H9 (cell line): ENCODE measurements around the gene ATXN10. TPM values are rescaled to one million over a fixed set of nuclear protein-coding genes. Genes with fewer than 3 reads are reported as not detected.

Experiments
- DNase-seq: peaks from one replicate; pipeline ENCODE4 v3.0.0-alpha.2; 2017
- H2AFZ ChIP-seq: one replicate; pipeline ENCODE4 v1.6.1; 2013; ENCODE audit warnings: mild to moderate bottlenecking, low read length, control low read depth, moderate library complexity
- H2AK5ac ChIP-seq: 2 replicates; pipeline ENCODE4 v1.6.1; 2013; ENCODE audit warnings: low read length, control low read depth, mixed read lengths; ENCODE audit not compliant: insufficient read length
- H2BK120ac ChIP-seq: one replicate; pipeline ENCODE4 v1.6.1; 2013; ENCODE audit warnings: low read depth, mild to moderate bottlenecking, low read length, control low read depth, inconsistent platforms; ENCODE audit not compliant: poor library complexity, severe bottlenecking
- H2BK12ac ChIP-seq: 2 replicates; pipeline ENCODE4 v1.6.1; 2013; ENCODE audit warnings: low read length, control low read depth, mixed read lengths, low read depth; ENCODE audit not compliant: insufficient read length
- H2BK15ac ChIP-seq: 2 replicates; pipeline ENCODE4 v1.6.1; 2013; ENCODE audit warnings: low read depth, low read length, control low read depth
- H2BK20ac ChIP-seq: one replicate; pipeline ENCODE4 v1.6.1; 2013; ENCODE audit warnings: low read depth, mild to moderate bottlenecking, low read length, control low read depth, inconsistent platforms; ENCODE audit not compliant: poor library complexity, severe bottlenecking
- H2BK5ac ChIP-seq: 2 replicates; pipeline ENCODE4 v1.6.1; 2013; ENCODE audit warnings: low read length, control low read depth, mixed read lengths; ENCODE audit not compliant: insufficient read length
- H3K14ac ChIP-seq: 2 replicates; pipeline ENCODE4 v1.6.1; 2013; ENCODE audit warnings: low read length, control low read depth; ENCODE audit not compliant: insufficient read depth
- H3K18ac ChIP-seq: 2 replicates; pipeline ENCODE4 v1.6.1; 2013; ENCODE audit warnings: low read depth, mild to moderate bottlenecking, mixed read lengths, low read length, control low read depth; ENCODE audit not compliant: insufficient read length
- H3K23ac ChIP-seq: 2 replicates; pipeline ENCODE4 v1.6.1; 2013; ENCODE audit warnings: low read length, control low read depth, mixed read lengths, low read depth; ENCODE audit not compliant: insufficient read length
- H3K23me2 ChIP-seq: 2 replicates; pipeline ENCODE4 v1.6.1; 2013; ENCODE audit warnings: low read depth, mild to moderate bottlenecking, mixed read lengths, low read length, control low read depth; ENCODE audit not compliant: insufficient read length, poor library complexity, severe bottlenecking
- H3K27ac ChIP-seq: 2 replicates; pipeline ENCODE4 v1.5.1; 2013; ENCODE audit warnings: low read length, control low read depth, mixed read lengths, low read depth; ENCODE audit not compliant: insufficient read length
- H3K27me3 ChIP-seq: 2 replicates; pipeline ENCODE4 v1.6.1; 2013; ENCODE audit warnings: low read length, control low read depth, inconsistent platforms; ENCODE audit not compliant: insufficient read depth
- H3K4ac ChIP-seq: 2 replicates; pipeline ENCODE4 v1.6.1; 2013; ENCODE audit warnings: low read depth, mild to moderate bottlenecking, control low read depth, inconsistent platforms, low read length, moderate library complexity
- H3K4me1 ChIP-seq: 2 replicates; pipeline ENCODE4 v1.6.1; 2013; ENCODE audit warnings: low read length, control low read depth, inconsistent platforms; ENCODE audit not compliant: insufficient read depth
- H3K4me2 ChIP-seq: 2 replicates; pipeline ENCODE4 v1.6.1; 2013; ENCODE audit warnings: low read length, control low read depth, mixed read lengths; ENCODE audit not compliant: insufficient read length, insufficient read depth
- H3K56ac ChIP-seq: 2 replicates; pipeline ENCODE4 v1.6.1; 2013; ENCODE audit warnings: low read depth, mild to moderate bottlenecking, mixed read lengths, low read length, control low read depth; ENCODE audit not compliant: insufficient read length
- H3K79me1 ChIP-seq: 2 replicates; pipeline ENCODE4 v1.6.1; 2013; ENCODE audit warnings: low read depth, mild to moderate bottlenecking, moderate library complexity, low read length, control low read depth, inconsistent platforms; ENCODE audit not compliant: insufficient read depth, poor library complexity, severe bottlenecking
- H3K79me2 ChIP-seq: 2 replicates; pipeline ENCODE4 v1.6.1; 2013; ENCODE audit warnings: low read length, control low read depth, inconsistent platforms; ENCODE audit not compliant: insufficient read depth
- H3K9ac ChIP-seq: 2 replicates; pipeline ENCODE4 v1.6.1; 2013; ENCODE audit warnings: low read length, control low read depth, mixed read lengths; ENCODE audit not compliant: insufficient read length; ENCODE audit errors: extremely low read depth
- H3K9me3 ChIP-seq: one replicate; pipeline ENCODE4 v1.6.1; 2013; ENCODE audit warnings: low read depth, low read length, inconsistent platforms; ENCODE audit not compliant: control insufficient read depth
- H3T11ph ChIP-seq: one replicate; pipeline ENCODE4 v1.6.1; 2013; ENCODE audit warnings: mild to moderate bottlenecking, low read length, control low read depth, inconsistent platforms
- H4K20me1 ChIP-seq: one replicate; pipeline ENCODE4 v1.6.1; 2013; ENCODE audit not compliant: control insufficient read depth, insufficient read length, insufficient read depth
- H4K5ac ChIP-seq: 2 replicates; pipeline ENCODE4 v1.6.1; 2013; ENCODE audit warnings: low read depth, mild to moderate bottlenecking, mixed read lengths, low read length, control low read depth; ENCODE audit not compliant: insufficient read length
- H4K8ac ChIP-seq: replicated peaks from 2 replicates; pipeline ENCODE4 v1.6.1; 2013; ENCODE audit warnings: low read length, control low read depth, mixed read lengths, low read depth; ENCODE audit not compliant: insufficient read length
- H4K91ac ChIP-seq: 2 replicates; pipeline ENCODE4 v1.6.1; 2013; ENCODE audit warnings: low read depth, mild to moderate bottlenecking, moderate library complexity, mixed read lengths, low read length, control low read depth; ENCODE audit not compliant: insufficient read length
- H3K27ac Mint-ChIP-seq, 3 experiments: 2 replicates in 2 of 3; 3 replicates in 1 of 3; pipeline ENCODE4 v1.8.0; 2020 to 2021; ENCODE audit warnings: mixed read lengths in 3 of 3, mild to moderate bottlenecking in 1 of 3, moderate library complexity in 1 of 3
- H3K27me3 Mint-ChIP-seq: 2 replicates; pipeline ENCODE4 v1.8.0; 2021; ENCODE audit warnings: low read depth, mild to moderate bottlenecking, moderate library complexity, mixed read lengths
- H3K36me3 Mint-ChIP-seq, 3 experiments: 2 replicates in 2 of 3; 3 replicates in 1 of 3; pipeline ENCODE4 v1.8.0; 2020 to 2021; ENCODE audit warnings: low read depth in 3 of 3, mixed read lengths in 3 of 3; ENCODE audit not compliant: insufficient read depth in 1 of 3
- H3K4me1 Mint-ChIP-seq, 2 experiments: 2 replicates each; pipeline ENCODE4 v1.8.0; 2020; ENCODE audit warnings: mixed read lengths in 2 of 2
- H3K4me3 Mint-ChIP-seq, 2 experiments: 2 replicates in 1 of 2; 3 replicates in 1 of 2; pipeline ENCODE4 v1.8.0; 2020 to 2021; ENCODE audit warnings: mild to moderate bottlenecking in 2 of 2, mixed read lengths in 2 of 2, moderate library complexity in 1 of 2
- H3K9me3 Mint-ChIP-seq, 2 experiments: 2 replicates in 1 of 2; 3 replicates in 1 of 2; pipeline ENCODE4 v1.8.0; 2020; ENCODE audit warnings: mild to moderate bottlenecking in 2 of 2, mixed read lengths in 2 of 2, moderate library complexity in 1 of 2
- CTCF ChIP-seq: fragments of 200-600 bp; sonication (generic); conservative IDR thresholded peaks from 3 replicates; pipeline ENCODE4 v1.8.0; 2021; ENCODE audit warnings: antibody characterized with exemption, mild to moderate bottlenecking
- WGBS: extraction: QIAGEN DNeasy Blood & Tissue Kit; methylation state at CpG from one replicate; pipeline ENCODE4 v1.1.7; 2013; ENCODE audit warnings: missing lambda C conversion rate, low lambda C conversion rate, mixed read lengths; ENCODE audit not compliant: insufficient read length; ENCODE audit errors: extremely low coverage; 5-methylcytosine and 5-hydroxymethylcytosine counted together
- total RNA-seq: library from RNA; stranded (reverse); gene quantifications from 2 replicates; pipeline ENCODE4 v1.2.1, GENCODE V29; 2021

Gene ATXN10
- total RNA-seq, 1 experiment from 2014 or later = 210 TPM

GRCh38 chr22:45880716-45881523 lies 209.3 kb downstream of the ATXN10 start:
- no peak overlapping the region for H4K5ac ChIP-seq
- no peaks in the 10 kb centered on the region for H3K23me2 ChIP-seq
- no peak overlapping the region for H3T11ph ChIP-seq
- Mint-ChIP-seq H3K36me3 (no peaks in the 10 kb centered on the region), H3K4me3 (peak overlapping the region in 1 of 2 experiments; percentile 74; a peak in 3 of 5 replicates), H3K27ac (no peak overlapping the region), H3K27me3 (peaks cover 10% of the 10 kb centered on the region), H3K9me3 (no peaks in the 10 kb centered on the region), H3K4me1 (peaks cover 7 to 32% of the 10 kb centered on the region in 2 experiments)
- H2AK5ac ChIP-seq = no peak overlapping the region
- no peak overlapping the region for H4K91ac ChIP-seq
- no peak overlapping the region for H3K9ac ChIP-seq
- no peaks in the 10 kb centered on the region for H3K9me3 ChIP-seq
- H3K23ac ChIP-seq = no peak overlapping the region
- H2BK120ac ChIP-seq = no peak overlapping the region
- H3K4ac ChIP-seq = no peak overlapping the region
- no peak overlapping the region for H4K8ac ChIP-seq
- H2BK5ac ChIP-seq = no peak overlapping the region
- H3K79me1 ChIP-seq = no peaks in the 10 kb centered on the region
- H3K56ac ChIP-seq = no peak overlapping the region
- DNase-seq = peak; percentile 35
- peak overlapping the region; percentile 37 for H3K4me2 ChIP-seq
- TF ChIP-seq CTCF = no peak
- H3K27me3 ChIP-seq = peaks cover 3% of the 10 kb centered on the region; the same call in 1 of the 2 replicates
- no peak overlapping the region for H3K18ac ChIP-seq
- H4K20me1 ChIP-seq = no peaks in the 10 kb centered on the region
- H3K79me2 ChIP-seq = no peaks in the 10 kb centered on the region
- no peak overlapping the region for H2BK12ac ChIP-seq
- no CpG with 5 or more reads among the region's 49 CpGs for WGBS
- no peak overlapping the region for H2BK20ac ChIP-seq
- H3K14ac ChIP-seq = no peak overlapping the region; the same call in 1 of the 2 replicates
- no peaks in the 10 kb centered on the region for H3K4me1 ChIP-seq
- H2BK15ac ChIP-seq = no peak overlapping the region
- H3K27ac ChIP-seq = no peak overlapping the region
- H2AFZ ChIP-seq = no peak overlapping the region
